ES-I3 (cell line): ENCODE results near the gene CTNS.

ENCODE experiments used
- H3K36me3 ChIP-seq: 2 replicates; pipeline ENCODE4 v1.6.1; 2013; ENCODE audit warnings: mild to moderate bottlenecking, low read length, control low read depth, moderate library complexity; ENCODE audit not compliant: insufficient read depth
- H3K4me1 ChIP-seq: 2 replicates; pipeline ENCODE4 v1.6.1; 2013; ENCODE audit warnings: mild to moderate bottlenecking, control low read depth, low read length; ENCODE audit not compliant: insufficient read depth
- H3K9ac ChIP-seq: 2 replicates; pipeline ENCODE4 v1.6.1; 2013; ENCODE audit warnings: low read depth, mild to moderate bottlenecking, low read length, moderate library complexity
- H3K9me3 ChIP-seq: 2 replicates; pipeline ENCODE4 v1.6.1; 2013; ENCODE audit warnings: mild to moderate bottlenecking, low read length, moderate library complexity; ENCODE audit not compliant: control insufficient read depth, insufficient read depth

CTNS gene

DNA sequence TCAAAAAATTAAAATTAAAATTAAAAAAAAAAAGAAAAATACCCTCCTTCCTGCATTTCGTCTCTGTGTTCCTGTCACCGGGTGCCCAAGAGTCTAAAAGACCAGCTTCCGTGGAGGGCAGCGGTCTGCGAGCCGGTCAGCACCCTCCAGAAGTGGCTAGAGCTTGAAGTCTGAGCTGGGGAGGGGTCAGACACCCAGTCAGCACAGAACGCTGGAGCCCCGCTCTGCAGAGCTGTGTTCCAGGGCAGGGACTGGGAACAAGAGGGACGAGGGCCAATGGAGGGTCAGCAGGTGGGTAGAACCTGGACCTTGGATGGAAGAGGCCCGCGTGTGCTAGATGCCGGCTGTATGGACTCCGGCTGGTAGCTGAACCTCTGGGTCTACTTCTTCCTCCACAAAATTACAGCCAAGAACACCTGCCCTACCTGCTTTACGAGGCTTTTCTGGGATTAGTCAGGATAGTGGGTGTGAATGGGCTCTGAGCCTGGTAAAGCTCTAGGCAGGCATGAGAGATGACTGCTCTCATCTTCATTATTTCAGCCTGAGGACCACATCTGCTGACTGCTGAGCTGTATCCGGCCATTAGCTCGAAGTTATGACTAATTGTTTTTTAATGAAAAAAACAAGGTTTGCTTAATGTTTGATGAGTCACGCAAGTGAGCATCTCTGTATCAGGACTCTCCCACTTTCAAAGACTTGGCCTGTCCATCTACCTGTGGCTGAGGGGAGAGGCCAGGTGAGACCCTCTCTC lies 33.3 kb upstream of the CTNS start:
- peaks cover 4% of the 10 kb centered on the region; the same call in 1 of the 2 replicates for H3K36me3 ChIP-seq
- H3K9me3 ChIP-seq: no peaks in the 10 kb centered on the region
- H3K9ac ChIP-seq: no peak overlapping the region
- no peaks in the 10 kb centered on the region for H3K4me1 ChIP-seq

DNA sequence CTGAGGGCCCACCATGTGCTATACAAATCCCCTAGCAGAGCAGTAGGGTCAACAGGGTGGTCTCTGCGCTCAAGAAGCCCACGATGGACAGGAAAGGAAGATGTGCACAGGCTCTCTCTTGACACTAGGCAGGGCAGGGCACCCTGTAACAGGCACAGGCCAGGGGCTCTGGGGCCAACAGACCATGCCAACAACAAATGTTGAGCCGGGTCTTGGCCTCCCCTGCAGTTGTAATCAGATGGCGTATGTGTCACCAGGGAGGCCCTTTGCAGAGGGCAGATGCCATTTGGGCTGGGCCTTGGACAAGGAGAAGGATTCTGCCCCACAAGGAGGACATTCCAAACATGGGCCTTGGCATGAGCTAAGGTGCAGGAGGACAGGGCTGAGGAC lies 32.7 kb upstream of the CTNS start:
- Histone ChIP-seq H3K9ac (no peak overlapping the region), H3K4me1 (no peaks in the 10 kb centered on the region), H3K36me3 (peaks cover 6% of the 10 kb centered on the region)

DNA sequence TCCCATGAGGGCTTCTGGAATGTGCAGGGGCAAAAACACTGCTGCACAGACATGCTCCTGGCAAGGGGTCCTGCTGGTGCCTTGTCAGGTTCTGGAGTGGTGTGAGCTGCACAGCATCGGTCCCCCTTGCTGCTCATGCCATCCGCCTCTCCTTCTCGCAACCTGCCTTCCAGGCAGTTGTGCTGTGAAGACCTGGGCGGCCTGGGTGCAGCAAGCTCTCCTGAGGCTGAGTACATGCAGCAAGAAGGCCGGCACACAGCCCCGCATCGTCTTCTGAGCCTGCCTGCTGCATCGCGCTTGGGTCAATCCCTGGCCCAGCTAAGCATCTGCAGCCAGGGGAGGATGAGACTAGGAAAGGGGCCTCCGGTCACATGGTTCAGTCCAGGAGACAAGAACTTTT lies 26.9 kb upstream of the CTNS start:
- no peaks in the 10 kb centered on the region for H3K4me1 ChIP-seq
- H3K36me3 ChIP-seq: peaks cover 7% of the 10 kb centered on the region; the same call in 1 of the 2 replicates
- H3K9me3 ChIP-seq: no peaks in the 10 kb centered on the region
- H3K9ac ChIP-seq: no peak overlapping the region

More for the DNA sequence above, 32.7 kb upstream of the CTNS start:
- H3K9me3 ChIP-seq: no peaks in the 10 kb centered on the region

DNA sequence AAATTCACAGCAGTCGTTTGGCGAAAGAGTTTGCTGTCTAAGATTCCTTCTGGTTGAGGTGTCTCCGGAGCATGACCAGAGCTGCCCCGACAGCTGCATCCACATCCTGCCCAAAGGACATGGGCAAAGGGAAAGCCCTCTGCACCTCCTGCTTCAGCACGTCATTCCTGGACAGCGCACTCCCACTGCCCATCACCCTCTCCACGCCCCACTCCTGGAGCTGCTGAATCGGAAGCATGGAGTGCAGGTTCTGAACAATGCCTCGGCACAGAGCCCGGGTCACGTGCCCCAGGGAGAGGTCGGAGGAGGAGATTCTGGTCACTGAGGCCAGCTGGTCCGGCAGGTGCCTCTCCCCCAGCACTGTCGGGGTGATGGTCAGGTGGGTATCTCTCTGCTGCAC lies 26.0 kb upstream of the CTNS start:
- Histone ChIP-seq H3K9ac (no peak overlapping the region), H3K9me3 (no peaks in the 10 kb centered on the region), H3K36me3 (peaks cover 11% of the 10 kb centered on the region; the same call in 1 of the 2 replicates), H3K4me1 (no peaks in the 10 kb centered on the region)

DNA sequence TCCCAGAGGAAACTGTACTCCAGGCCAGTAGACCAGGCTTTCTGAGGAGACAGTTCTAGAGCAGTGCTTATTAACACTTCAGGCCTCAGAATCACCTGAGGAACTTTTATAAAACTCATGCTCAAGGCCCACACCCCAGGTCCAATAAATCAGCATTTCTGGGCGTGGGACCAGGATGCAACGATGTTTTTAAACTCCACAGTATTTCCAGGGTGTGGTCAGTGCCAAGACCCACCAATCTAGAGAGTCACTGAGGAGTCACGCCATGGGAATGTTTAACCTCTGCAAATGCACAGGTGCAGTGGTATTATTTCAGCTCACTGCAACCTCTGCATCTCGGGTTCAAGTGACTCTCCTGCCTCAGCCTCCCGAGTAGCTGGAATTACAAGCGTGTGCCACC lies 23.4 kb upstream of the CTNS start:
- Histone ChIP-seq H3K36me3 (peaks cover 18% of the 10 kb centered on the region), H3K9me3 (no peaks in the 10 kb centered on the region; the same call in 1 of the 2 replicates), H3K9ac (no peak overlapping the region), H3K4me1 (no peaks in the 10 kb centered on the region)

DNA sequence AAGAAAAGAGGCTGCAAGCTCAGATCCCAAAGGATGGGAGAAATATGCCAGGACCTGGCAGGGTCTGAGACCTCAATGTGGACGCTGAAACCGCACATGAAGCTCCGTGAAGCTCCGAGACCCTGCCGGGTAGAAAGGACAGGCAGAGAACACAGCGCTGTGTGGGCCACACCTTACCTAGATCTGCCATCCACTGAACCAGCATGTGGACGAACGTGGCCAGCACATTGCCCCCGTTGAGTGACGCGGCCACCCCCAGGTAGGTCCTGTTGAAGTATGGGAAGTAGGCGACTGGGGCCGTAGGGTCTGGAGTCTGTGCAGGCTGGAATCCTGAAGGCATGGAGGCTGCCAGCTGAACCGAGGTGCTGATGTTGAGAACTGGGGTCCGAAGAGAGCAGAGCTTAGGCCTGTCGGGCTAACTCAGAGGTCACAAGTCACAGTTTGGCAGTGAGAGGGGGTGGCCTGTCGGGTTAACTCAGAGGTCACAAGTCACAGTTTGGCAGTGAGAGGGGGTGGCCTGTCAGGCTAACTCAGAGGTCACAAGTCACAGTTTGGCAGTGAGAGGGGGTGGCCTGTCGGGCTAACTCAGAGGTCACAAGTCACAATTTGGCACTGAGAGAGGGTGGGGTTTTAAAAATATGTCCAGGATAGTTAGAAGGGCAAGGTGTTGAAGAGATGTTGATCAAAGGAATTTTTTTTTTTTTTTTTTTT lies 21.2 kb upstream of the CTNS start:
- Histone ChIP-seq H3K9me3 (no peaks in the 10 kb centered on the region; the same call in 1 of the 2 replicates), H3K4me1 (no peaks in the 10 kb centered on the region), H3K36me3 (peaks cover 16% of the 10 kb centered on the region), H3K9ac (no peak overlapping the region)

DNA sequence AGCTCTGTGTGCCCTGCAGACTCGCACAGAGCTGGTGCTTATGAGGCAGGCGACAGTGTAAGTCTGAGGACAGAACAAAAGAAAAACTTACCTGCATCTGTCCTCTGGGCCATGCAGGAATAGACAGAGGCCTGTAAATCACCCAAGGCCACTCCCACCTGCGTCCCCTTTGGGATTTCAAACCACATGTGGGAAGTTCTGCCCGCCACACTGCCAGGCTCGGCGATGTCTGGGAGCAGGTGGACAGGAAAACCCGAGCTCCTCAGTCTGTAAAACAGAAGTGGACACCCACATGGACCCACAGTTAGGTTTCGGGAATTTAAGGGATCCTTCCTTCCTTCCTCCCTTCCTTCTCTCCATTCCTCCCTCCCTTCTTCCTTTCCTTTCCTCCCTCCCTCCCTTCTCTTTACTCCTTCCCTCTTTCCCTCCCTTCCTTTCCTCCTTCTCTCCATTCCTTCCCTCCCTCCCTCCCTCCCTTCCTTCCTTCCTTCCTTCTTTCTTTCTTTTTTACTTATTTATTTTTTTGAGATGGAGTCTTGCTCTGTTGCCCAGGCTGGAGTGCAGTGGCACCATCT lies 15.3 kb upstream of the CTNS start:
- Histone ChIP-seq H3K36me3 (peaks cover 17% of the 10 kb centered on the region), H3K9me3 (no peaks in the 10 kb centered on the region; the same call in 1 of the 2 replicates), H3K9ac (no peak overlapping the region), H3K4me1 (no peaks in the 10 kb centered on the region)

DNA sequence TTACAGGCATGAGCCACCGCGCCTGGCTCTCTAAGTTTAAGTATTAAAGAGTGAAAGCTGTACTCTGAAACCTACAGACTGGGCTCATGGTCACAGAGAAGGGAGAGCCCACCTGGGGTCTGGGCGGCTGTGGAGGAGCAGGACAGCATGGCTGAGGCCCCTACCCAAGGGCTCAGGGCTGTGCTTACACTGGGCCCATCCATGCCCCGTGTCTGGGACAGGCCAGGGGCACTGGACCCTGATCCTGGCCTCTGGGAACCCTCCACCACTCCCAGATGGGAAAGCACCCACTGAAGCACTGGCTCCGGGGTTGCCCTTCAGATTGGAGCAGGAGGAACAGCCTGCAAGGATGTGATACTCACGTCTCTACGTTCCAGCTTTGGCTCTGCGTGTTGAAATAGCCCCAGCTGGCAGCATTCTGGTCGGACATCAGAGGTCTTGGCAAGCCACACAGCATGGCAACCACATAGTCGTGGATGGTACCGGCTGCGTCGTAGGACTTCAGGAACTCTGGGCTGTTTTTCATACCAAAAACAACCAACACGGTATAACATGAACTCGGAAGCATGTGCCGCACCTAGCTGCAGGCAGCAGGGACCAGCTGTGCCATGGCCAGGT lies 13.5 kb upstream of the CTNS start:
- no peak overlapping the region for H3K9ac ChIP-seq
- peaks cover 10% of the 10 kb centered on the region for H3K36me3 ChIP-seq
- H3K4me1 ChIP-seq: no peaks in the 10 kb centered on the region
- H3K9me3 ChIP-seq: no peaks in the 10 kb centered on the region

DNA sequence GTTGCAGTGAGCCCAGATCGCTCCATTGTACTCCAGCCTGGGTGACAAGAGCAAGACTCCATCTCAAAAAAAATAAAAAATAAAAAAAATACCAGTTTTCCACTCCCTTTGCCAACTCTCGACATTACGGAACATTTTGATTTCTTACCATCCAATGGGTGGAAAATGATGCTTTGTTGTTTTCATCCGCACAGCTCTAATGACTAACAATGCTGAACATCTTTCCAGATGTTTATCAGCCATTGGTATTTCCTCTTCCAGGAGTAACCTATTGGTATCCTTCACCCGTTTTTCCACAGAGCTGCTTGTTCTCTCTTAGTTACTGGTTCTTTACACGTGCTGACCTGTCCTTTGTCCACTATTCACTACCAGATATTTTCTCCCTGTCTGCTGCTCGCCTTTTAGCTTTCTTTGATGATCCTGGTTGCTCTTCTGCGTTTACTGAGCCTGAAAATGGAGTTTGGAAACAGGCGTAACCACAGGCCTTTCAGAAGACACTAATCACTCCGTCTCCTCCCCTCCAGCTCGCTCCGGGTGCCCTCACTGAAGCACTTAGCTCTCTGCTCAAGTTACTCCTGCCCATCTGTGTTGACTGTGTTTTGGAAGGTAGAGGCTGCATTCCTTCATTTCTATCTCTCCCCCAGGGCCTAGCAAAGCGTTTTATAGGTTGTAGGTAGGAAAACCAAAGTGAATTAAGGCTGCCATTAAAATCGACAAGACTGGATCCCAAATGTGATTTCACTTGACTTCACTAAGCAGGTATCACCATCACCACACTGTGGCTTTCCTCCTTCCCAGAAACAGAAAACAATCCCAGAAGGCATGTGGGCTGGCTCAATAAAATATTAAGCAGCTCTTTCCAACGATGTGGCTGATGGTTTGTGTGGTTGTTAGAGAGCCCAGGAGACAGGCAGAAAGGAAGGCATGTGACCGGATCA lies 9.5 kb upstream of the CTNS start:
- Histone ChIP-seq H3K36me3 (peaks cover 3% of the 10 kb centered on the region), H3K9me3 (no peaks in the 10 kb centered on the region), H3K4me1 (no peaks in the 10 kb centered on the region), H3K9ac (no peak overlapping the region)

DNA sequence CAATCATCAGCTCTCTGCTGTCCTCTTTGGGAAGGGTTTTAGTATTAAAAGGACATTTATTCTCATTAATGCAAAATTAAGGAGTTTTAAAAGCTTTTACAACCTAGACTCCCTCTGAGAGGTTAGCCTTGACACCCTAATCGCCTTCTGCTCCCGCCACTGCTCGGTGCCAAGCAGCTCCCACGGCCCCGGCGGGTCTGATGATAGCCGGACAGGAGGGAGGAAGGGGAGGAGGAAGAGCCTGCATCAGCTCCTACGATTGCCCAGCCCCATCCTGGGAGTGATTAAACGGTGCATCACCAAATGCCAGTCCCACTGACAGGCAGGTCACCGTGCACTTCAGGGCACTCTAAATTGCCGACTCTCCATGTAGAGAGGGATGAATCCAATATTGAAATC lies 8.8 kb upstream of the CTNS start:
- no peaks in the 10 kb centered on the region for H3K4me1 ChIP-seq
- H3K9ac ChIP-seq: no peak overlapping the region
- no peaks in the 10 kb centered on the region for H3K9me3 ChIP-seq
- no peaks in the 10 kb centered on the region; the same call in 1 of the 2 replicates for H3K36me3 ChIP-seq

DNA sequence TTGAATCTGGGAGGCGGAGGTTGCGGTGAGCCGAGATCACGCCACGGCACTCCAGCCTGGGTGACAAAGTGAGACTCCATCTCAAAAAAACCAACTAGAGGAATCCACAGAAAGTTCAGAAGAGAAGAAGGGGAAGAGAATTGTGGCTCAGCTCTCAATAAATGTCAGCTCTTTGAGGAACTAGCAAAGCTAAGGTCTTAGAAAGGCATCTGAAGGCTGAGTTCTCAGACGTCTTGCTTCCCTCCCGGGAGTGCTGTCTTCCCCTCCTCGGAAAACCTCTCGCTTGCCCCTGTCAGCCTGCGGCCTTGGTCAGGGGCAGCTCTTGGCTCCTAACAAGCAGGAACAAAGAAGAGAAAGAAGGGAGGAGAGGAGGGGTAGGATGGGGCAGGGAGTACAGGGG lies 5.8 kb upstream of the CTNS start:
- Histone ChIP-seq H3K9me3 (no peaks in the 10 kb centered on the region), H3K36me3 (no peaks in the 10 kb centered on the region; the same call in 1 of the 2 replicates), H3K9ac (no peak overlapping the region), H3K4me1 (no peaks in the 10 kb centered on the region)

DNA sequence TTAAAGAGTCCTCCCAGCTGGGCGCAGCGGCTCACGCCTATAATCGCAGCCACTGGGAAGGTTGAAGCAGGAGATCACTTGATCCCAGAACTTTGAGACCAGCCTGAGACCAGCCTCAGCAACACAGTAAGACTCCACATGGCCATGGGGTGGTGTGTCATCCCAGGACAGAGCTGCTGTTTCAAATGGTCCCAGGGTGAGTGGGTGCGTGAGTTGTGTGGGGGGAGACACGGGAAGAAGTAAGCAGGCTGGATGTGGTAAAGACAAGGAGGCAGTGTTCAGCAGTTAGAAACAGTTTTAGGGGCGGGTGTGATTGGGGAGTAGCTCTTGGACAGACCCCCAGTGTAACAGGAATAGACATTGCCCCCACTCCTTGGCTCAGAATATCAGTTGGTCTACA lies 4.3 kb upstream of the CTNS start:
- Histone ChIP-seq H3K9ac (no peak overlapping the region), H3K4me1 (no peaks in the 10 kb centered on the region), H3K36me3 (no peaks in the 10 kb centered on the region; the same call in 1 of the 2 replicates), H3K9me3 (no peaks in the 10 kb centered on the region)

DNA sequence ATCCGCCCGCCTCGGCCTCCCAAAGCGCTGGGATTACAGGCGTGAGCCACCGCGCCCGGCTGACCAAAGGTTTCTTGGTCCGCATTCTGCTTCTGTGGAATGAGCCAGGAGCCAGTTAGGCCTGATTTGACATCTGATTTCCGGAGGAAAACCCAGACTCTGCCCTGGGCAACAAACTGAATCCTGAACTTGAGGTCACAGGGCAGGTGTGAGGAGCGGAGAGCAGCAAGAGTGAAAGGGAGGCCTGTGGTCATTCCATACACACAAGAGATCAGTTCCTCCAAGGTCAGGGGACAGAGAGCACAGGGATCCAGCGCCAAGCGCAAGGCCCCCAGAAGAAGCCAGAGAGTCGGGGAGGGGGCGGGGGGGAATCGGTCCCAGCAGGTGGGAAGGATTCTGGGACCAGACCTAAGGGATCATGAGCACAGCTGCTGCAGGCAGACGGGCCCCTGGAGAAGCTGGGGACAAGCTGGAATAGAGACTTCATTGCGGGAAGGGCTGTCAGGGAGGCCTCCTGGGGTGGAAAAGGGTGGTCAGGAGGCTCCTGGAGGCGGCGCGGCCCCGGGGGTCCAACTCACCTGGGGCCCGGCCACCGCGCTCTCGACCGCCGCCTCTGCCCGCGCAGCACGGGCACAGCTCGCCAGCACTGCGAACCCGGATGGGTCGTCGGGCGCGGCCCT lies 946 bp upstream of the CTNS start:
- peak overlapping the region; percentile 99 for H3K9ac ChIP-seq
- H3K36me3 ChIP-seq: no peaks in the 10 kb centered on the region; the same call in 1 of the 2 replicates
- H3K9me3 ChIP-seq: no peaks in the 10 kb centered on the region
- H3K4me1 ChIP-seq: no peaks in the 10 kb centered on the region; the same call in 1 of the 2 replicates
